ENCODE measurements around the gene ALLC.

ALLC gene

DNA sequence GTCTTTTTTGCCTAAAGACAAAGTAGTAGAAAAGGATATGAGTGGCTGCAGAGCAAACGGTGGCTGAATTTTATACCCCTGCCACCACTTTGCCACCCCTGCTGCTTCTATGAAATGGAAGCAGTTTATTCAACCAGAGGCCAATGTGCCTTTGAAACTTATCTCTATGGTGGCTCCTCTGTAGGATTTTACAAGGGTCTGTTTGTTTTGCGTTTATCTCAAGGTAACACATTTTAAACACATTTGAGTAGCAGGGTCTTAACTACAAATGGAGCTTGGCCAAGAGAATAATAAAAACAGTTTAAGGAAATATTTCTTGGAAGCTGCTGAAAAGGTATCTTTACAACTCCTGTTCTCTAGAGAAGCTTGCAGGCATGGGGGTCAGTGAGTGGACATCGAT is 6.1 kb downstream of the ALLC start:
- H3K27ac Mint-ChIP-seq, result no peak overlapping the region
- H3K27me3 Mint-ChIP-seq, result peaks cover 0 to 6% of the 10 kb centered on the region in 2 donors
- H3K9me3 Mint-ChIP-seq, result peaks cover 0 to 2% of the 10 kb centered on the region in 2 donors
- no peak overlapping the region for H3K4me3 Mint-ChIP-seq
- no peaks in the 10 kb centered on the region for H3K36me3 Mint-ChIP-seq
- ATAC-seq (replicated peaks) (no peak), DNase-seq (no peak)
- H3K4me1 Mint-ChIP-seq, result peaks cover 0 to 2% of the 10 kb centered on the region in 2 donors

DNA sequence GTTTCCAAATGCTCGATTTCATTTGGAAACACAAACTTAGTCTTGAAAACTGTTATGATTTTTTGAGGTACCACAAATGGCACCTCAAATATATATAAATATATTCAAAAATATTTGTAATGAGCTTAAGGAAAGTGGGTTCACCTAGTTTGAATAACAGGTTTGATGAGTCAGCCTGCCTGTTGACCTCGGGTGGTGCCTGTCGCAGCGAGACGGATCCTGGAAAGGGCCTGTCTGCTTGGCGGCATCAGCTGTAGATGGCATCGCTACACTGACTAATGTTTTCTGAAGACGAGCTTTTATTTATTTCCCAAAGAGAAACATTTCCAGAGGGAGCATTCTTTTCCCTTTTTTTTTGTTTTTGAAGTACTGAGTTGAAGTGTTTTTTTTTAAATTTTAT is 6.9 kb downstream of the ALLC start:
- DNase-seq (no peak), ATAC-seq (replicated peaks) (no peak)
- Mint-ChIP-seq H3K36me3 (no peaks in the 10 kb centered on the region), H3K4me1 (peaks cover 0 to 2% of the 10 kb centered on the region in 2 donors), H3K9me3 (peaks cover 0 to 2% of the 10 kb centered on the region in 2 donors), H3K27ac (no peak overlapping the region), H3K4me3 (no peak overlapping the region), H3K27me3 (peaks cover 0 to 12% of the 10 kb centered on the region in 2 donors)

DNA sequence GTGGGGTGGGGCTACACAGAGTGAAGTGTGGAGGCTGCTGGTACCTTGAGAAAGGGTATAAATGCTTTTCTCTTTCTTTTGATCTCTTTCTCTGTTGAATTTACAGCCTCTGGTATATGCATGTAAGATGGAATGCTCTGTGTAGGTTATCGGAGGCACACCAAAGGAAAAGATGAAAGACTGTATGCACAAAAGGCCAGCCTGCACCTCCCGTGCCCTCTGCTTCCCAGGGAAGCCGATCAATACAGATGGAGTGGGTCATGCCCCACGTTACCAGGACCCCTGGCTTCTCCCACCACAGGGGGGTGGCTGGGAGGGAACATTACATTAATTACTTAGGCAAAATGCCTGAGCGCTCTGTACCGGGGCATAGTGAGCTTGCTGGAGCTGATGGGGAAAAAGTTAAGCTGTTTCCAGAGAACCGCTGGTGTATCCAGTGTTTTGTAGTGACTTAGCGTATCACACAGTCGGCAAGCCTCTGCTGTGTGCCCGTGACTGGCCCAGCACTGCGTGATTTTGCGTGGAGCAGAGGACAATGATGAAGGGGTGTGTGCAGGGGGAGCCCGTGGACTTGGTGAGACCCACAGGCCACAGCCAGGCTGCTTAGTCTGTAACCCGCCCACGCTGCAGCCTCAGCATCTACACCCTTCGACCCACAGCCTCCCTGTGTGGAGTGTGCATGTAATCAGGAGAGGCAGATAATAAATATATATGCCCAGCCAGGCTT is 8.0 kb downstream of the ALLC start:
- no peak for ATAC-seq (replicated peaks)
- Mint-ChIP-seq H3K4me3 (no peak overlapping the region), H3K27me3 (peaks cover 0 to 12% of the 10 kb centered on the region in 2 donors), H3K36me3 (no peaks in the 10 kb centered on the region), H3K27ac (no peak overlapping the region), H3K4me1 (no peaks in the 10 kb centered on the region), H3K9me3 (peaks cover 0 to 2% of the 10 kb centered on the region in 2 donors)
- no peak for DNase-seq

DNA sequence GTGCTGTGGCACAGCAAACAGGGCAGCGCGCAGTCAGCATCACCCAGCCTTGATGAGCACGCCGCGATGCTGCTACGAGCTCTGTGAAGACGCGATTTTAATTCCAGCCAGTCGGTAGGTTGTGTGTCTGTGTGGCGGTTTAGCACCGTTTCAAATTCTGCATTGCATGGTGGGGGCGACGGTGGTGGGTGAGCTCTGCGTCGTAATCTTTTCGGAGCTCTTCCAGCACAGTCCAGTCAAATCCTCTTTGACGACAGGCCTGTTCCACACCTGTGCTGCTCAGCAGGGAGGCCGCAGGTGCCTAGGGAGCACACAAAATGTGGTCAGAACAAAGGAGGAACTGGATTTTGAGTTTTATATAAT is 8.6 kb downstream of the ALLC start:
- no peak for ATAC-seq (replicated peaks)
- DNase-seq, result no peak
- no peaks in the 10 kb centered on the region for H3K36me3 Mint-ChIP-seq
- no peaks in the 10 kb centered on the region for H3K4me1 Mint-ChIP-seq
- peaks cover 0 to 2% of the 10 kb centered on the region in 2 donors for H3K9me3 Mint-ChIP-seq
- H3K4me3 Mint-ChIP-seq, result no peak overlapping the region
- peaks cover 0 to 12% of the 10 kb centered on the region in 2 donors for H3K27me3 Mint-ChIP-seq
- H3K27ac Mint-ChIP-seq, result no peak overlapping the region

DNA sequence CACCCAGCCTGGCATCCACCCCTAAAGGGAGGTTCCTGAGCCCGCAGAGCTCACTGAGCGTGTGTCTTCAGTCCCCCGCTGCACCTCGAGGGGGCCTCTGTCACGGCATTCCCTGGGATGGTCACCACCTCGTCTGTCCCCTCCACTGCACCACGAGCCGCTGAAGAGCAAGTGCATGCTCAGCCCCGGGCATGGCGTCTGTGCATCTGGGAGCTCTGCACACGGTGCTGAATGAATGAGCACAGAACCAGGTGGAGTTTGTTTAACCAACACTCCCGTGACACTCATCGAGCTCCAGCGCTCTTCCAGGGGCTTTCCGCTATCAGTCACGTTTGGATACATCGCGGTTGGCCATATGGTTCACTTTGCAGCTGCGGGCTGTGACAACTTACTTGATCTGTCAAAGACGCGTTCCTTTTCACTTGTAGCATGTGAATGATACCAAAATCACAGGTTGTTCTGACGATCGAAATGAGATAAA is 9.2 kb downstream of the ALLC start:
- Mint-ChIP-seq H3K36me3 (no peaks in the 10 kb centered on the region), H3K9me3 (peaks cover 0 to 2% of the 10 kb centered on the region in 2 donors), H3K4me1 (no peaks in the 10 kb centered on the region), H3K27me3 (peaks cover 0 to 12% of the 10 kb centered on the region in 2 donors), H3K4me3 (no peak overlapping the region), H3K27ac (no peak overlapping the region)
- DNase-seq (no peak), ATAC-seq (replicated peaks) (no peak)

DNA sequence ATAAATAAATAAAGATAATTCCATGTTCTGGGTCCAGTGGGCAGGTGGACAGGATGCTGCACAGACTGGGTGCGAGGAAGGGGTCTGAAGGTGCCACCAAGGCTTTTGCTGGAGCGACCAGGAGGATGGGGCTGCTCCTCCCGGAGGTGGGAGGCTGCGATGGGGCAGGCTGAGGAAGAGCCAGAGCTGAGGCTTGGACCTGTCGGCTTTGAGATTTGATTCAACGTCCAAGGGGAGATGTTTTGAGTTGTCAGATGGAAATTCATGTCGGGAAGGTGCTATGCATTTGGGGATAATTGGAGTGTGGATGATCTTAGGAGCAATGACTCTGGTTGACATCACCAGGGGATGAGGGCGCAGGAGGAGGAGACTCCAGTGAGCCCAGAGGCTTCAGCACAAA is 11.7 kb downstream of the ALLC start:
- Mint-ChIP-seq H3K9me3 (peaks cover 0 to 2% of the 10 kb centered on the region in 2 donors), H3K27ac (no peak overlapping the region), H3K4me1 (no peaks in the 10 kb centered on the region), H3K4me3 (no peak overlapping the region), H3K27me3 (peaks cover 5 to 26% of the 10 kb centered on the region in 2 donors), H3K36me3 (no peaks in the 10 kb centered on the region)
- ATAC-seq (replicated peaks), result no peak
- DNase-seq, result no peak

DNA sequence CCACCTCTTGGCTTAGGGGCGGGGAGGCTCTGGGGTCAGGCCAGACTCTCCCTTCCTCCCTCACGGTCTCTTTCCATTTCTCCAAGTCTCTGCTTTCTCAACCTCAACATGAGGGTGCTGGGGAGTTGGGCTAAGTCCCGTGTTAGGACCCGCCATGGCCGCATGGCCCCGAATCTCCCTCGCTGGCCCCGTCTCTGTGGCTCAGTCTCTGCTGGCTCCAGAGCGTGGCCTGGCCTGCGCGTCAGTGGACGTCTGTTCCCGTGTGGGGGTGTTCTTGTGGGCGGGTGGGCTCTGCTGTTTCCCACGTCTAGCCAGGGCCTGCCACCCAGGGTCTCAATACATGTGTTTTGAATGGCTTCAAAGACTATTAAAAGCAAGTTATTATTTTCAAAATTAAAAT is 12.4 kb downstream of the ALLC start:
- ATAC-seq (replicated peaks) (no peak), DNase-seq (no peak)
- Mint-ChIP-seq H3K36me3 (no peaks in the 10 kb centered on the region), H3K27me3 (peaks cover 5 to 26% of the 10 kb centered on the region in 2 donors), H3K4me1 (no peaks in the 10 kb centered on the region), H3K4me3 (no peak overlapping the region), H3K9me3 (peaks cover 0 to 2% of the 10 kb centered on the region in 2 donors), H3K27ac (no peak overlapping the region)

DNA sequence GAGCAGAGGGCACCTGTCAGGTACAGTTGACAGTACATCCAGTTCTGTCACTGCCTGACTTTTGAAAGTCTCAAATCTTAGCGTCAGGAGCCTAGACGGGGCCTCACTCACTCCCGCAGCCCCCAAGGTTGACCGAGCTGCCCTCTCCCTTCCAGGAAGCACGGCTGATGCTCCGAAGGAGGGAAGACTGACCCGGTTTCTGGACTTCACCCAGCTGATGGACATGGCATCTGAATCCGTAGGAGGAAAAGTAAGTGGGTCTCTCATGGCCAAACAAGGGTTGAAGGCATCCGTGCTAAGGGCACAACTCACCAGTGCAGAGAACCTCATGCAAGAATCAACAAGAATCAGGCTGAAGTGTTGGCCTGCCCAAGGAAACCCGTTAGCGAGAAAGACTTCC is 12.9 kb downstream of the ALLC start:
- DNase-seq, result no peak

DNA sequence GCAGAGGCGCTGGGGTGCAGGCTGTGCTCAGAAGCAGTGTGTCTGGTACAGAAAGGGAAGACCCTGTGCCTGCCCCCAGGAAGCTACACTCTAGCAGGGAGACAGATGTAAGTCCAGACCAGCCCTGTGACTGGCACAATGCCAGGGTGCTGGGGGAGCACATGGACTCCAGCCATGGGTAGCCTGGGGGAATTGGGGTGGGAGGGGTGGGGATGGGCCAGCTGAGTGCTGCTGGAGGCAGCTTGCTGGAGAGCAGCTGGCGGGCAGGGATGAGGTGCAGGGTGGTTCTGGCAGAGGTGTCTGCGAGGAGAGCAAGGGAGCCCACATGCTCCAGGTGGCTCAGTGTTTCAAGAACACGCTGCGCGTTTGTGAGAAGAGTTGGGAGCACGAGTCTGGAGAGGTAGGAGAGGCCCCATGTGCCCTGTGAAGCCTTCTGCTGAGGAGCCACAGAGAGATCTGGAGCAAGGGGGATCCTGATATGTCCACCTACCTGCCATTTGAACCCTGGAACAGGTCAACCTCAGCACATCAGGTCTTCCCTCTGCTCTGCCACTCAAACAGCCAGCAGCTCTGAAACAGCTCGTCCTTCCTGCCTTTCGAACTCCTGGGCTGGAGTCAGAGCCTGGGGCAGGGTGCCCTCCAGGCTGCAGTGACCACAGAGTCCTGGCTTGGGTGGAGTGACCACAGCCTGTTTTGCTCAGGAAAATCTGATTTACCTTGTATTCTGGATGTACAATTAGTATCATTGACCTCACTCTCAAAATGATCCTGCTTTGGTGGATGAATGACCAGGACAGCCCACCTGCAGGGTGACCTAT is 15.1 kb downstream of the ALLC start:
- Mint-ChIP-seq H3K4me1 (no peaks in the 10 kb centered on the region), H3K27ac (no peak overlapping the region), H3K36me3 (no peaks in the 10 kb centered on the region), H3K27me3 (peaks cover 10 to 23% of the 10 kb centered on the region in 2 donors), H3K4me3 (no peak overlapping the region), H3K9me3 (no peaks in the 10 kb centered on the region)
- no peak for DNase-seq
- no peak for ATAC-seq (replicated peaks)

More for the DNA sequence above, 12.9 kb downstream of the ALLC start:
- Mint-ChIP-seq H3K36me3 (no peaks in the 10 kb centered on the region), H3K4me1 (no peaks in the 10 kb centered on the region), H3K27ac (no peak overlapping the region), H3K9me3 (no peaks in the 10 kb centered on the region), H3K4me3 (no peak overlapping the region), H3K27me3 (peaks cover 5 to 26% of the 10 kb centered on the region in 2 donors)
- no peak for ATAC-seq (replicated peaks)

DNA sequence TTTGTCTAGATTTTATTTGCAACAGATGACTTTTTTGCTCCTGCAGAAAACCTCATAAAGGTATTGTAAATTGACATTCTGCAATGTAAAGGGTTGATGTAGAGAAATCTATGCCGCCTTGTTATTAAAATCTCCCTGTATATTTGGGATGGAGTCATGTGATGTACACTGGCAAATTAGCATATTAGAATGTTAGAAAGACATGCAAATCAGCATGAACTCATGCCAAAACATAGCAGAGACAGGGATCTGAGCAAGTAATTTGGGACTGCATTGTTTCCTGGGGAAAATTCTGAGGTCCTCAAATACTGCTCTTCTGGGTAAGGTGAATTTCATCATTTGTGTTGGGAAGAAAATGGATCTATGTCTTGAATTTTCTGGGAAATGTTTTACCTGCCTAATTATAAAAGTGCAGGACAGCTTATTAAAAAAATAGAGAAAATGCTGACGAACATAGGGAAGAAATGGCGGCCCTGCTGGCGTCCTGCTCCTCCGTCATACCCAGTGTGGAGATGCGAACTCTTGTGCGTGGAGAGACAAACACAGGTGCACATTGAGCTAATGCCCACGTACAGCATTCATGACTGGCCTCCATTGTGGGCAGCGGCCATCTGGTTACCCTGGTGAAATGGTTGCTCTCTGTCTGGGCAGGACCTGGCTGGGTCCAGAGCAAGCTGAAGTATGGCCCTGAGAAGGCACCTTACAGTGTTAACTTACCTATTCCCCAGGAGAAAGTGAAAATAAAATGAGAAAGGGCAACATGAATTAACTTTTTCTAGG is 16.3 kb downstream of the ALLC start:
- H3K4me1 Mint-ChIP-seq, result no peaks in the 10 kb centered on the region
- no peaks in the 10 kb centered on the region for H3K36me3 Mint-ChIP-seq

DNA sequence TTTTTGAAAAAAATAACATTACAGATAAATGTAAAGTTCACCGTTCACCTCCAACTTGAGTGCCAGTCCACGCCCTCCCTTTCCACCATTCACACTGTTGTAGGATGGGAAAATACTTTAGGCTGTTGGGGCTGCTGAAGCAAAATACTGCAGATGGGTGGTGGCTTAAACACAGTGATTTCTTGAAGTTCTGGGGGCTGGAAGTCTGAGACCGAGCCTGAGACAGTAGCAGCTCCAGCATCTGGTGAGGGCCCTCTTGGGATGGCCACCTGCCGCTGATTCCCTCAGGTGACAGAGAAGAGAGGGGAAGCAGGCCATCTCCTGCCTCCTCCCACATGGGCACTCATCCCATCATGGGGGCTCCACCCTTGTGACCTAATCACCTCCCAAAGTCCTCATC is 17.7 kb downstream of the ALLC start:
- Mint-ChIP-seq H3K36me3 (no peaks in the 10 kb centered on the region), H3K4me3 (no peak overlapping the region), H3K27me3 (peaks cover 12 to 15% of the 10 kb centered on the region in 2 donors), H3K27ac (no peak overlapping the region), H3K4me1 (no peaks in the 10 kb centered on the region), H3K9me3 (peaks cover 0 to 3% of the 10 kb centered on the region in 2 donors)
- ATAC-seq (replicated peaks), result no peak
- DNase-seq, result no peak

More for the DNA sequence above, 16.3 kb downstream of the ALLC start:
- peaks cover 12 to 20% of the 10 kb centered on the region in 2 donors for H3K27me3 Mint-ChIP-seq
- no peak for ATAC-seq (replicated peaks)
- DNase-seq, result no peak
- H3K9me3 Mint-ChIP-seq, result no peaks in the 10 kb centered on the region
- no peak overlapping the region for H3K4me3 Mint-ChIP-seq
- no peak overlapping the region for H3K27ac Mint-ChIP-seq

DNA sequence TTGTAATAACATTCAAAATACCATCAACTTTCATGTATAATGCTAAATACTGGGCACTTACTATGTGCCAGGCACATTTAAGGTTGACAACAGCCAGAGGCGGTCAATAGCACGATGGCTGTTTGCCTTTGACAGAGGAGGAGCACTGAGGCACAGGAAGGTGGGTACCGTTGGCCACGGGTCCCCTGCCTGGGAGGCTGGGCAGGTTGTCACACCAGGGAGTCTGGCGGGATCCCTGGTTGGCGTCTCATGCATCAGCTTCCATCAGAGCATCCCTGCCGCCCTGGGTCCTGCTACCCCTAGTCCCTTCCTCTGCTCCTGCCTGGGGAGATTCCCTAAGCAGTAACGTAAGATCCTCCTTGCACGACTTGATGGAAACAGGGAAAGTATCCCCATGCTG is 19.4 kb downstream of the ALLC start:
- peaks cover 0 to 3% of the 10 kb centered on the region in 2 donors for H3K9me3 Mint-ChIP-seq
- DNase-seq (no peak), ATAC-seq (replicated peaks) (no peak)
- H3K4me3 Mint-ChIP-seq, result no peak overlapping the region
- no peaks in the 10 kb centered on the region for H3K4me1 Mint-ChIP-seq
- no peak overlapping the region for H3K27ac Mint-ChIP-seq
- H3K27me3 Mint-ChIP-seq, result peaks cover 12 to 14% of the 10 kb centered on the region in 2 donors
- H3K36me3 Mint-ChIP-seq, result no peaks in the 10 kb centered on the region

DNA sequence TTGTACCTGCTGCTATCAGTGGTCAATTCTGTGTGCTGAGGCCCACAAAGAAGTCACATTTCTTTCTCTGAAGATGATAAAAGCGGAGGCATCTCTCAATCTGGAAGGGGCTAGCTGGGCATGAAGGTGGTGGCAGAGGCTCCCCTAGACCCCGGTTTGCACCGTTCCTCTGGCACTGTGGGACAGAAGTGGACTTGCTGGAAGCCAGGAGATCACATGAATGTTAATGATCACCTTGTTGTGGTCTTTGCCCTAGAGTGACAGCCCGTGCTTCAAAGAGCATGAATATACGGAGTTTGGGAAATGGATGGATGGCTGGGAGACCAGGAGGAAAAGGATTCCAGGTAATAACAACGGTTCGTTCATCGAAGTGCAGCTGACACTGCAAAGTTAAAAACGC is 20.2 kb downstream of the ALLC start:
- Mint-ChIP-seq H3K9me3 (peaks cover 0 to 3% of the 10 kb centered on the region in 2 donors), H3K27ac (no peak overlapping the region), H3K36me3 (no peaks in the 10 kb centered on the region), H3K27me3 (peaks cover 7 to 8% of the 10 kb centered on the region in 2 donors), H3K4me1 (no peaks in the 10 kb centered on the region), H3K4me3 (no peak overlapping the region)
- ATAC-seq (replicated peaks), result no peak
- no peak for DNase-seq

DNA sequence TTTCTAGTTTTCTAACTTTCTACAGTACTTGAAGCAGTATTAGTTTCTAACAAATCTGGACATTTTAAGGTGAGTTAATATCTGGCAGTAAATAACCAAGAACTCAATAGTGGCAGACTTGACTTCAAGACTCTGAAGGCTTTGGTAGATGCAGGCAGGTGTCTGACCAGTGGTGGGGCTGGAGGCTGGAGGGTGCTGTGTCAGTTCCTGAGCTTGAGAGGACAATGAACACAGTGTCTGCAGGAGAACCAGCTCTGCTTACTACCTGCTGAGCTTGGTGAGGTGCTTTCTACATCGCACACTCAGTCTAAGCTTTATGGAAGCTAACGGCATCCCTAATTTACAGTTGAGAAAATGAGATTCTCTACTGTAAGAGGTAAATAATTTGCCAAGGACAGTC is 21.2 kb downstream of the ALLC start:
- peaks cover 7 to 9% of the 10 kb centered on the region in 2 donors for H3K27me3 Mint-ChIP-seq
- DNase-seq, result no peak
- H3K36me3 Mint-ChIP-seq, result no peaks in the 10 kb centered on the region
- H3K9me3 Mint-ChIP-seq, result peaks cover 0 to 3% of the 10 kb centered on the region in 2 donors
- H3K4me3 Mint-ChIP-seq, result no peak overlapping the region
- H3K27ac Mint-ChIP-seq, result no peak overlapping the region
- no peaks in the 10 kb centered on the region for H3K4me1 Mint-ChIP-seq
- ATAC-seq (replicated peaks), result no peak

Measured in stimulated activated naive B cell treated with anti-CD40 and anti-IgM and Interleukin-4, amounts not matched to agents 10 μg/mL and 1 μg/mL and 100 μg/mL, for 72 hours (primary cell).